ENCODE measurements around the gene MAL.

DNA sequence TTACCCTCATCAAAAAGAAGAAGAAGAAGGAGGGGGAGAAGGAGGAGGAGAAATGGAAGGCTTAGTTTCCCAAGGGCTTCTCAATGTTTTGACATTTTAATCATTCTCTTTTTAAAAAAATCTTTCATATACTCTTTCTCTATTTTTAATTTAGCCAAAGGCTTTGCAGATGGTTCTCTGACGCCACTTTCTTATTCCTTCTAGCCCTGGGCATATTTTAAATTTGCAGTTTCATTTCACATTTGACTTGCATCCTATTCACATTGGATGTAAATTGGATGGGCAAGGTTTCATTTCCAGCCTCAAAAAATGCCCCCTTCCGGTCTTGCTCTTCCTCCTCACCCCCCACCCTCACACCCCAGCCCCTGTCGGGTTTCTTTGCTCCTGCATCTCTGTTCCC, 29.8 kb downstream of the MAL start:
- TF ChIP-seq CTCF (IDR thresholded peaks at IDR 0.05; ENCODE audit: low read length): no peak
- no peak for TF ChIP-seq EZH2 (IDR thresholded peaks at IDR 0.05; ENCODE audit: borderline replicate concordance, low read length)

All from OCI-LY1 (cell line).